Measurements from ENCODE around the gene TMEM59L. TPM values are rescaled to one million over a fixed set of nuclear protein-coding genes. Genes with fewer than 3 reads are reported as not detected.
A peak's percentile ranks its signal among the peaks of the same experiment; 100 is the strongest.

The TMEM59L gene
- total and polyA plus RNA-seq, 2 of the 4 experiments (the other 2 are of a cell fraction), result under 0.01 to 5.9 TPM

DNA sequence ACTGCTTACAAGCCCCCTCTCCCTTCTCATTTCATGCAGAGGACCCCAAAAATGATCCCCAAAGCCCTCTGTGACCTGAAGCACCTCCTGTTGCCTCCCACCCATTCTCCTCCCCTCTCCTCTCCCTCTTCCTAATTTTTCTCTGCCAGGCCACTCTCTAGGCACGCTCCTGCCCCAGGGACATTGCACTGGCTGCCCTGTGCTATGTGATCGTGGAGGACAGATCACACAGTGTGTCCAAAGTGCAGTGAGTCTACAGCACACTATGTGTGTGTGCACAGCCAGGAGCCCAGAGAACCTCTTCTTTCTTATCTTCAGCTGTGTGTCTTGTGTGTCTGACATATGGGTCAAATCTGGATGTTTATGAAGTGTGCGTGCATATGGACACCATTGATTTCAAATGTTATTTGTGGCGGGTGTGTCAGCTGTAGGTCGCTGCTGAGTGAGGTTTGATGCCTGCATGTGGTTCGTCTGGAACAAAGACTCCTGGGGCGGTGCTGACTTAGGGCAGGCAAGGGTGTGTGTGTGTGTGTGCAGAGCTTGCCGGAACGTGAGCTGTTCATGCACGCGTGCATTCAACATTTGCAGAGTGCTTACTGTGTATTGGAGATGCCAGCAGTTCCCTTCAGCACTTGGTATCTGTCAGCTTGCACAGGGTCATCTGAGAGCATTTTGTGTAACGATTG, 22.1 kb downstream of the TMEM59L start:
- POLR2A ChIA-PET (ENCODE audit: unreplicated experiment), result no interaction called here
- Histone ChIP-seq H2BK120ac (ENCODE audit: low read depth, low read length) (no peak overlapping the region), H2BK5ac (ENCODE audit: low read depth, low read length, poor library complexity, severe bottlenecking) (no peak overlapping the region), H3K27ac (ENCODE audit: insufficient read depth, low read length) (no peak overlapping the region), H2AK9ac (replicated peaks; ENCODE audit: low read depth, low read length, poor library complexity) (no peak overlapping the region), H3K18ac (ENCODE audit: low read depth, low read length) (no peak overlapping the region), H2AK5ac (ENCODE audit: low read depth, low read length) (no peak overlapping the region), H3K4me1 (ENCODE audit: control insufficient read depth, insufficient read depth, low read length) (peaks cover 7% of the 10 kb centered on the region), H3K27me3 (ENCODE audit: control insufficient read depth, insufficient read depth, low read length) (peaks cover 3% of the 10 kb centered on the region; the same call in 1 of the 2 replicates), H3K36me3 (ENCODE audit: control insufficient read depth, insufficient read depth, low read length) (no peaks in the 10 kb centered on the region), H2AFZ (replicated peaks; ENCODE audit: low read length, poor library complexity) (peak overlapping the region; percentile 63), H4K20me1 (ENCODE audit: insufficient read depth, low read length) (no peaks in the 10 kb centered on the region; the same call in 1 of the 2 replicates), H3K56ac (ENCODE audit: extremely low read depth, insufficient read depth, low read length) (no peak overlapping the region), H3K23ac (ENCODE audit: low read depth, low read length) (peak overlapping the region; percentile 59; the same call in 1 of the 2 replicates), H3K9me3 (ENCODE audit: control insufficient read depth, insufficient read depth, low read length) (no peaks in the 10 kb centered on the region), H3K9ac (ENCODE audit: low read depth, low read length) (no peak overlapping the region), H2BK15ac (ENCODE audit: low read depth, low read length) (no peak overlapping the region), H4K8ac (ENCODE audit: low read depth in 2 of 2, low read length in 2 of 2) (no peak overlapping the region), H3K9me1 (ENCODE audit: insufficient read depth, low read length) (peaks cover 12% of the 10 kb centered on the region; the same call in 1 of the 2 replicates), H4K91ac (ENCODE audit: insufficient read depth, low read depth, low read length) (no peak overlapping the region), H3K4me3 (ENCODE audit: insufficient read depth, low read depth, low read length) (no peak overlapping the region), H3K4me2 (ENCODE audit: low read depth, low read length) (no peak overlapping the region; the same call in 1 of the 2 replicates), H3K79me1 (ENCODE audit: low read depth in 1 of 2, low read length in 2 of 2) (peaks cover 10 to 27% of the 10 kb centered on the region in 2 experiments), H3K14ac (replicated peaks; ENCODE audit: low read depth, low read length) (0 out of 2 replicates have a peak overlapping the region, but pooled peaks have one; percentile 27), H3K4ac (ENCODE audit: low read depth, low read length) (no peak overlapping the region), H4K5ac (ENCODE audit: low read depth, low read length) (no peak overlapping the region), H2BK20ac (ENCODE audit: low read depth, low read length) (no peak overlapping the region)
- intact Hi-C loops (cut with micrococcal nuclease), result no loop called here
- DNase-seq (peak; percentile 37), ATAC-seq (ENCODE audit: low read depth) (no peak)
- TF ChIP-seq MXI1 (IDR thresholded peaks at IDR 0.05; ENCODE audit: borderline replicate concordance, low read depth, low read length) (no peak), RCOR1 (IDR thresholded peaks at IDR 0.05; ENCODE audit: insufficient replicate concordance, low read length) (no peak), BHLHE40 (IDR thresholded peaks at IDR 0.05; ENCODE audit: low read depth, low read length) (peak; percentile 80), SMC3 (IDR thresholded peaks at IDR 0.05; ENCODE audit: low read depth, low read length) (no peak), CEBPB (IDR thresholded peaks at IDR 0.05; ENCODE audit: low read depth, low read length) (no peak)
- TF ChIP-seq, protein P1, sequence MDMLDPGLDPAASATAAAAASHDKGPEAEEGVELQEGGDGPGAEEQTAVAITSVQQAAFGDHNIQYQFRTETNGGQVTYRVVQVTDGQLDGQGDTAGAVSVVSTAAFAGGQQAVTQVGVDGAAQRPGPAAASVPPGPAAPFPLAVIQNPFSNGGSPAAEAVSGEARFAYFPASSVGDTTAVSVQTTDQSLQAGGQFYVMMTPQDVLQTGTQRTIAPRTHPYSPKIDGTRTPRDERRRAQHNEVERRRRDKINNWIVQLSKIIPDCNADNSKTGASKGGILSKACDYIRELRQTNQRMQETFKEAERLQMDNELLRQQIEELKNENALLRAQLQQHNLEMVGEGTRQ (IDR thresholded peaks at IDR 0.05; ENCODE audit: low read depth, low read length), result no peak
- CTCF ChIA-PET, result interaction anchor here (1.2 kb wide), 1 partner anchor 28 kb away, joined by 3 read pairs; the partner anchor contains the start of gene CRLF1
- dilution Hi-C loops (cut with HindIII; ENCODE audit: low sequenced_read_pairs, unreplicated experiment), result no loop called here
- BruUV-seq (replicated peaks), result no TSS peak
- 36% methylated on average over 7 of the region's 12 CpGs; no CpG with 5 or more reads in 1 of the 2 experiments for WGBS, 2 experiments (ENCODE audit: extremely low coverage in 2 of 2, insufficient read length in 1 of 2)
- in situ Hi-C loops (cut with MboI; ENCODE audit: low sequenced_read_pairs), result no loop called here

Measured in IMR-90 (cell line).